ENCODE results near the gene PRPF40B. TPM values are rescaled to one million over a fixed set of nuclear protein-coding genes. Genes with fewer than 3 reads are reported as not detected.

Gene PRPF40B
- total RNA-seq, 3 donors from 2014 or later (not counting 1 experiment from before 2014, with no cell fraction given): 5.6 to 6.8 (median 5.9) TPM

GRCh38 chr12:49641748-49642369 lies 18.5 kb downstream of the PRPF40B start:
- H3K27me3 ChIP-seq (ENCODE audit: control insufficient read depth, insufficient read depth, low read length): no peaks in the 10 kb centered on the region
- H3K4me3 Mint-ChIP-seq: no peak overlapping the region
- no peak overlapping the region for H3K27ac Mint-ChIP-seq
- H3K9me3 ChIP-seq (ENCODE audit: control insufficient read depth, insufficient read depth, low read length): no peaks in the 10 kb centered on the region
- DNase-seq (no peak), ATAC-seq (no peak)
- H3K9me3 Mint-ChIP-seq: no peaks in the 10 kb centered on the region
- H3K4me1 Mint-ChIP-seq: peaks cover 12 to 30% of the 10 kb centered on the region in 2 donors
- no peak overlapping the region for H3K27ac ChIP-seq (ENCODE audit: low read length)
- H3K36me3 Mint-ChIP-seq: no peaks in the 10 kb centered on the region
- WGBS (ENCODE audit: insufficient coverage): 96% methylated on average over 17 of the region's 17 CpGs
- no peak for TF ChIP-seq CTCF (IDR thresholded peaks at IDR 0.05)
- H3K4me1 ChIP-seq (ENCODE audit: control insufficient read depth, insufficient read depth, low read length): peaks cover 16% of the 10 kb centered on the region
- H3K36me3 ChIP-seq (ENCODE audit: control insufficient read depth, insufficient read depth, low read length): peaks cover 25% of the 10 kb centered on the region
- no peak overlapping the region for H3K4me3 ChIP-seq (ENCODE audit: low read length)
- no peaks in the 10 kb centered on the region for H3K27me3 Mint-ChIP-seq (ENCODE audit: low read depth in 2 of 2)
- intact Hi-C loops (cut with micrococcal nuclease): no loop called here

GRCh38 chr12:49642370-49642802 lies 19.0 kb downstream of the PRPF40B start:
- intact Hi-C loops (cut with micrococcal nuclease): no loop called here
- DNase-seq (no peak), ATAC-seq (no peak)
- Mint-ChIP-seq H3K9me3 (no peaks in the 10 kb centered on the region), H3K36me3 (no peaks in the 10 kb centered on the region), H3K27me3 (ENCODE audit: low read depth in 2 of 2) (no peaks in the 10 kb centered on the region), H3K27ac (peak overlapping the region in 1 of 2 donors; percentile 20), H3K4me3 (no peak overlapping the region), H3K4me1 (peaks cover 9 to 30% of the 10 kb centered on the region in 2 donors)
- TF ChIP-seq CTCF (IDR thresholded peaks at IDR 0.05): no peak
- WGBS (ENCODE audit: insufficient coverage): 97% methylated on average over 11 of the region's 11 CpGs
- Histone ChIP-seq H3K9me3 (ENCODE audit: control insufficient read depth, insufficient read depth, low read length) (no peaks in the 10 kb centered on the region), H3K4me3 (ENCODE audit: low read length) (no peak overlapping the region), H3K27me3 (ENCODE audit: control insufficient read depth, insufficient read depth, low read length) (no peaks in the 10 kb centered on the region), H3K27ac (ENCODE audit: low read length) (no peak overlapping the region), H3K36me3 (ENCODE audit: control insufficient read depth, insufficient read depth, low read length) (peaks cover 26% of the 10 kb centered on the region), H3K4me1 (ENCODE audit: control insufficient read depth, insufficient read depth, low read length) (peaks cover 13% of the 10 kb centered on the region)

- DNase-seq (no peak), ATAC-seq (no peak)
- Histone ChIP-seq H3K36me3 (ENCODE audit: control insufficient read depth, insufficient read depth, low read length) (peaks cover 33% of the 10 kb centered on the region), H3K4me1 (ENCODE audit: control insufficient read depth, insufficient read depth, low read length) (peaks cover 13% of the 10 kb centered on the region), H3K9me3 (ENCODE audit: control insufficient read depth, insufficient read depth, low read length) (no peaks in the 10 kb centered on the region), H3K27ac (ENCODE audit: low read length) (no peak overlapping the region), H3K27me3 (ENCODE audit: control insufficient read depth, insufficient read depth, low read length) (no peaks in the 10 kb centered on the region), H3K4me3 (ENCODE audit: low read length) (no peak overlapping the region)
- H3K36me3 Mint-ChIP-seq: no peaks in the 10 kb centered on the region
- no peaks in the 10 kb centered on the region for H3K27me3 Mint-ChIP-seq (ENCODE audit: low read depth in 2 of 2)
- peak overlapping the region; percentile 25 to 89 for H3K27ac Mint-ChIP-seq
- H3K9me3 Mint-ChIP-seq: no peaks in the 10 kb centered on the region
- no peak overlapping the region for H3K4me3 Mint-ChIP-seq
- intact Hi-C loops (cut with micrococcal nuclease): no loop called here
- TF ChIP-seq CTCF (IDR thresholded peaks at IDR 0.05): no peak
- H3K4me1 Mint-ChIP-seq: peaks cover 12 to 36% of the 10 kb centered on the region in 2 donors
- 98% methylated on average over 5 of the region's 7 CpGs for WGBS (ENCODE audit: insufficient coverage)
These were observed 19.8 kb downstream of the PRPF40B start for GRCh38 chr12:49643135-49643534.

Data from natural killer cell (primary cell).